ENCODE measurements around the gene LRIG1.

The LRIG1 gene

GRCh38 chr3:66363148-66363547, 137.7 kb downstream of the LRIG1 start:
- POLR2A ChIA-PET = no interaction called here
- no peaks in the 10 kb centered on the region for H3K4me1 ChIP-seq (ENCODE audit: control insufficient read depth, insufficient read depth, low read length)
- H3K27ac ChIP-seq (ENCODE audit: extremely low read depth, low read depth, low read length) = no peak overlapping the region

GRCh38 chr3:66362541-66362941, 138.3 kb downstream of the LRIG1 start:
- ChIA-PET CTCF (interaction anchor here (0.6 to 2.1 kb wide), 2 partner anchors 16 to 35 kb away, joined by 3 to 10 read pairs; no protein-coding TSS in a partner anchor), POLR2A (no interaction called here)
- Histone ChIP-seq H3K4me3 (ENCODE audit: low read depth, low read length) (no peak overlapping the region), H3K36me3 (ENCODE audit: control insufficient read depth in 2 of 2, insufficient read depth in 1 of 2, low read length in 2 of 2) (no peaks in the 10 kb centered on the region), H3K4me1 (ENCODE audit: control insufficient read depth, insufficient read depth, low read length) (no peaks in the 10 kb centered on the region), H3K27ac (ENCODE audit: extremely low read depth, low read depth, low read length) (no peak overlapping the region), H3K9me3 (ENCODE audit: control insufficient read depth, insufficient read depth, low read depth, low read length) (no peaks in the 10 kb centered on the region)
- TF ChIP-seq ZSCAN23 (tag by site-specific recombination; IDR thresholded peaks at IDR 0.05) (no peak), ZNF2 (tag by site-specific recombination; IDR thresholded peaks at IDR 0.05) (no peak), ZNF610 (tag by site-specific recombination; IDR thresholded peaks at IDR 0.05; ENCODE audit: borderline replicate concordance) (no peak), ZNF292 (tag by site-specific recombination; IDR thresholded peaks at IDR 0.05; ENCODE audit: borderline replicate concordance, low read depth) (no peak), ZNF155 (tag by site-specific recombination; IDR thresholded peaks at IDR 0.05) (no peak), ZNF530 (tag by site-specific recombination; IDR thresholded peaks at IDR 0.05; ENCODE audit: low read depth) (no peak), ZNF768 (tag by site-specific recombination; IDR thresholded peaks at IDR 0.05) (no peak), ZNF561 (tag by site-specific recombination; IDR thresholded peaks at IDR 0.05; ENCODE audit: borderline replicate concordance) (no peak), ZIC2 (tag by site-specific recombination; IDR thresholded peaks at IDR 0.05) (no peak), YY2 (tag by site-specific recombination; IDR thresholded peaks at IDR 0.05) (no peak), TCF7L2 (IDR thresholded peaks at IDR 0.05; ENCODE audit: borderline replicate concordance, low read depth, low read length) (no peak), ZSCAN16 (tag by site-specific recombination; IDR thresholded peaks at IDR 0.05) (no peak)
- TF ChIP-seq, protein P1, sequence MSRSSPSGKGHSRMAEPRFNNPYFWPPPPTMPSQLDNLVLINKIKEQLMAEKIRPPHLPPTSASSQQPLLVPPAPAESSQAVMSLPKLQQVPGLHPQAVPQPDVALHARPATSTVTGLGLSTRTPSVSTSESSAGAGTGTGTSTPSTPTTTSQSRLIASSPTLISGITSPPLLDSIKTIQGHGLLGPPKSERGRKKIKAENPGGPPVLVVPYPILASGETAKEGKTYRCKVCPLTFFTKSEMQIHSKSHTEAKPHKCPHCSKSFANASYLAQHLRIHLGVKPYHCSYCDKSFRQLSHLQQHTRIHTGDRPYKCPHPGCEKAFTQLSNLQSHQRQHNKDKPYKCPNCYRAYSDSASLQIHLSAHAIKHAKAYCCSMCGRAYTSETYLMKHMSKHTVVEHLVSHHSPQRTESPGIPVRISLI (tag by site-specific recombination; IDR thresholded peaks at IDR 0.05) = no peak
- TF ChIP-seq, protein P2, sequence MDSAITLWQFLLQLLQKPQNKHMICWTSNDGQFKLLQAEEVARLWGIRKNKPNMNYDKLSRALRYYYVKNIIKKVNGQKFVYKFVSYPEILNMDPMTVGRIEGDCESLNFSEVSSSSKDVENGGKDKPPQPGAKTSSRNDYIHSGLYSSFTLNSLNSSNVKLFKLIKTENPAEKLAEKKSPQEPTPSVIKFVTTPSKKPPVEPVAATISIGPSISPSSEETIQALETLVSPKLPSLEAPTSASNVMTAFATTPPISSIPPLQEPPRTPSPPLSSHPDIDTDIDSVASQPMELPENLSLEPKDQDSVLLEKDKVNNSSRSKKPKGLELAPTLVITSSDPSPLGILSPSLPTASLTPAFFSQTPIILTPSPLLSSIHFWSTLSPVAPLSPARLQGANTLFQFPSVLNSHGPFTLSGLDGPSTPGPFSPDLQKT (IDR thresholded peaks at IDR 0.05; ENCODE audit: borderline replicate concordance, low read depth, low read length) = no peak

More at GRCh38 chr3:66363148-66363547, 137.7 kb downstream of the LRIG1 start:
- CTCF ChIA-PET = interaction anchor here (0.6 to 2.1 kb wide), 2 partner anchors 15 to 36 kb away, joined by 3 to 10 read pairs; no protein-coding TSS in a partner anchor
- Histone ChIP-seq H3K4me3 (ENCODE audit: low read depth, low read length) (no peak overlapping the region), H3K9me3 (ENCODE audit: control insufficient read depth, insufficient read depth, low read depth, low read length) (no peaks in the 10 kb centered on the region), H3K36me3 (ENCODE audit: control insufficient read depth in 2 of 2, insufficient read depth in 1 of 2, low read length in 2 of 2) (no peaks in the 10 kb centered on the region)
- TF ChIP-seq ZBTB21 (tag by site-specific recombination; IDR thresholded peaks at IDR 0.05) = no peak
- TF ChIP-seq, protein P3, sequence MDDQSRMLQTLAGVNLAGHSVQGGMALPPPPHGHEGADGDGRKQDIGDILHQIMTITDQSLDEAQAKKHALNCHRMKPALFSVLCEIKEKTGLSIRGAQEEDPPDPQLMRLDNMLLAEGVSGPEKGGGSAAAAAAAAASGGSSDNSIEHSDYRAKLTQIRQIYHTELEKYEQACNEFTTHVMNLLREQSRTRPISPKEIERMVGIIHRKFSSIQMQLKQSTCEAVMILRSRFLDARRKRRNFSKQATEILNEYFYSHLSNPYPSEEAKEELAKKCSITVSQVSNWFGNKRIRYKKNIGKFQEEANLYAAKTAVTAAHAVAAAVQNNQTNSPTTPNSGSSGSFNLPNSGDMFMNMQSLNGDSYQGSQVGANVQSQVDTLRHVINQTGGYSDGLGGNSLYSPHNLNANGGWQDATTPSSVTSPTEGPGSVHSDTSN (CRISPR knock-in tag; IDR thresholded peaks at IDR 0.05) = no peak

- Histone ChIP-seq H3K9me3 (ENCODE audit: control insufficient read depth, insufficient read depth, low read depth, low read length) (no peaks in the 10 kb centered on the region), H3K4me1 (ENCODE audit: control insufficient read depth, insufficient read depth, low read length) (no peaks in the 10 kb centered on the region), H3K36me3 (ENCODE audit: control insufficient read depth in 2 of 2, insufficient read depth in 1 of 2, low read length in 2 of 2) (no peaks in the 10 kb centered on the region), H3K4me3 (ENCODE audit: low read depth, low read length) (no peak overlapping the region), H3K27ac (ENCODE audit: extremely low read depth, low read depth, low read length) (no peak overlapping the region)
- CTCF ChIA-PET = interaction anchor here (1.0 kb wide), 1 partner anchor 314 kb away, joined by 4 read pairs; no protein-coding TSS in a partner anchor
- POLR2A ChIA-PET = no interaction called here
- TF ChIP-seq ZNF223 (tag by site-specific recombination; IDR thresholded peaks at IDR 0.05) = no peak
- TF ChIP-seq ZNF610 (tag by site-specific recombination; IDR thresholded peaks at IDR 0.05; ENCODE audit: borderline replicate concordance) = no peak
- TF ChIP-seq EGR2 (tag by site-specific recombination; IDR thresholded peaks at IDR 0.05; ENCODE audit: low read depth) = no peak
- no peak for TF ChIP-seq ZNF791 (tag by site-specific recombination; IDR thresholded peaks at IDR 0.05)
- no peak for TF ChIP-seq IKZF3 (tag by site-specific recombination; IDR thresholded peaks at IDR 0.05)
- TF ChIP-seq ZNF391 (tag by site-specific recombination; IDR thresholded peaks at IDR 0.05; ENCODE audit: borderline replicate concordance, low read depth) = no peak
- TF ChIP-seq ZNF394 (tag by site-specific recombination; IDR thresholded peaks at IDR 0.05; ENCODE audit: borderline replicate concordance) = no peak
- TF ChIP-seq SP7 (tag by site-specific recombination; IDR thresholded peaks at IDR 0.05) = no peak
- TF ChIP-seq YY1 (tag by site-specific recombination; IDR thresholded peaks at IDR 0.05) = no peak
- TF ChIP-seq, protein P4, sequence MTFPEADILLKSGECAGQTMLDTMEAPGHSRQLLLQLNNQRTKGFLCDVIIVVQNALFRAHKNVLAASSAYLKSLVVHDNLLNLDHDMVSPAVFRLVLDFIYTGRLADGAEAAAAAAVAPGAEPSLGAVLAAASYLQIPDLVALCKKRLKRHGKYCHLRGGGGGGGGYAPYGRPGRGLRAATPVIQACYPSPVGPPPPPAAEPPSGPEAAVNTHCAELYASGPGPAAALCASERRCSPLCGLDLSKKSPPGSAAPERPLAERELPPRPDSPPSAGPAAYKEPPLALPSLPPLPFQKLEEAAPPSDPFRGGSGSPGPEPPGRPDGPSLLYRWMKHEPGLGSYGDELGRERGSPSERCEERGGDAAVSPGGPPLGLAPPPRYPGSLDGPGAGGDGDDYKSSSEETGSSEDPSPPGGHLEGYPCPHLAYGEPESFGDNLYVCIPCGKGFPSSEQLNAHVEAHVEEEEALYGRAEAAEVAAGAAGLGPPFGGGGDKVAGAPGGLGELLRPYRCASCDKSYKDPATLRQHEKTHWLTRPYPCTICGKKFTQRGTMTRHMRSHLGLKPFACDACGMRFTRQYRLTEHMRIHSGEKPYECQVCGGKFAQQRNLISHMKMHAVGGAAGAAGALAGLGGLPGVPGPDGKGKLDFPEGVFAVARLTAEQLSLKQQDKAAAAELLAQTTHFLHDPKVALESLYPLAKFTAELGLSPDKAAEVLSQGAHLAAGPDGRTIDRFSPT (tag by site-specific recombination; IDR thresholded peaks at IDR 0.05) = no peak
- no peak for TF ChIP-seq ZNF707 (tag by site-specific recombination; IDR thresholded peaks at IDR 0.05)
- no peak for TF ChIP-seq GLI2 (tag by site-specific recombination; IDR thresholded peaks at IDR 0.05; ENCODE audit: borderline replicate concordance, low read depth)
Observed at GRCh38 chr3:66361356-66361755, 139.5 kb downstream of the LRIG1 start.
